ENCODE results near the gene CES3. TPM values are rescaled to one million over a fixed set of nuclear protein-coding genes. Genes with fewer than 3 reads are reported as not detected.
"Not testable (repeated sequence)": the region's sequence is repeated elsewhere in the genome, so short reads cannot be mapped to it uniquely, and the experiment has no call there.

The CES3 gene
- polyA plus RNA-seq, 4 donors, result 1.8 to 3.6 (median 2.4) TPM

DNA sequence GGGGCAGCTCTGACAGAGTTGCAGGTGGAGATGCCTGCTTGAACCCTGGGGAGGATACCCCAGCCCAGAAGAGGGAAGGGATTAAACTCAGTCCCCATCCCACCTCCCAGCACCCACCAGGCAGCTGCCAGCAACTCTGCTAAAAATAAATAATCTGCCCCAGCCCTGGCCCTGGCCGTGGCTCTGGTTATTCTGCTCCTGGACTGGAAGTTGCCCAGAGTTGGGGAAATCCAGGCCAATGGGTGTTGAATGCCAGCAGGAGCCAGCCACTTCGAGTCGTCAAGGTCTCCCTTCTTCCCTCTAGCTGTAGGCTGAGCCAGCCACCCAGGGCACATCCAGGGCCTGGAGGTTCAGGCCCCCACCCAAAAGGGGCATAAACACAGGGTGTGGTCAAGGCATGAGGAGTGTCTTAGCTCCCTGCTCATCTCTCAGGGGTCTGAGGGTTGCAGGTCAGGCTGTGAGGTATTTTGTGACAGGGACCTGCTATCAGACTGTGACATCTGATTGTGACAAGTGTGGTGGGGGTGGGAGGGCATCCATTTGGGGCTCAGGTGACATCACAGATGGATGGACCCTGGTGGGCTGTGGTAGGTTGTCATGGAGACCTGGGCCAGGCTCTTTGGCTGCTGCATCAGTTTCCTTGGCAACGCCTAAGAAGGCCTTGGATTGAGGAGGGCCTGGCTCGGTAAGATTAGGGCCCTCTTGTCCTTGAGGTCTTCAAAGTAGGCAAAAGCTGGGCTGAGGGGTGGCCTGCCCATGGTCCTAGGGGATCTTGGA is 34.7 kb upstream of the CES3 start:
- no peak for DNase-seq (ENCODE audit: low read depth in 4 of 4, low spot score in 3 of 4)

DNA sequence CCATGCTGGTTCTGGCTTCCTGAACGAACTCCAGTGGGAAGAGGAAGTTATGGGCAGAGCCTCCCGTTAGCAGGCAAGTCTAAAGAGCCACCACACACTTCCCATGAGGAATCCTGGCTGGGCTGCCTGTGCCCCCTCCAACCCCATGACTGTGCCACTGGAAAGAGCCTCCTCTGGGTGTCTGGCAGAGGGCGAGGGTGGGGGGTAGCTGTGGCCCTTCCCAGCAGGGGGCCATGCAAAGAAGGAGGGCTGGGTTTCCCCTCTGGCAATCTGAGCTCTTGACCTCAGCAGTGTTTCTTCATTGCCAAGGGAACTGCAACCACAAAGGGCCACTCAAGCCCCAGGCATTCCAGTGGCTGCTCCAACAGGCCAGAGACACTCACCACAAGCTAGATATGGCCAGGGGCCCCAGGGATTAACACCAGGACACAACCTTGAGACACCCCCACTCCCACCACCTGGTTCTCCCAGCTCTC is 34.1 kb upstream of the CES3 start:
- no peak for DNase-seq (ENCODE audit: low read depth in 4 of 4, low spot score in 3 of 4)

DNA sequence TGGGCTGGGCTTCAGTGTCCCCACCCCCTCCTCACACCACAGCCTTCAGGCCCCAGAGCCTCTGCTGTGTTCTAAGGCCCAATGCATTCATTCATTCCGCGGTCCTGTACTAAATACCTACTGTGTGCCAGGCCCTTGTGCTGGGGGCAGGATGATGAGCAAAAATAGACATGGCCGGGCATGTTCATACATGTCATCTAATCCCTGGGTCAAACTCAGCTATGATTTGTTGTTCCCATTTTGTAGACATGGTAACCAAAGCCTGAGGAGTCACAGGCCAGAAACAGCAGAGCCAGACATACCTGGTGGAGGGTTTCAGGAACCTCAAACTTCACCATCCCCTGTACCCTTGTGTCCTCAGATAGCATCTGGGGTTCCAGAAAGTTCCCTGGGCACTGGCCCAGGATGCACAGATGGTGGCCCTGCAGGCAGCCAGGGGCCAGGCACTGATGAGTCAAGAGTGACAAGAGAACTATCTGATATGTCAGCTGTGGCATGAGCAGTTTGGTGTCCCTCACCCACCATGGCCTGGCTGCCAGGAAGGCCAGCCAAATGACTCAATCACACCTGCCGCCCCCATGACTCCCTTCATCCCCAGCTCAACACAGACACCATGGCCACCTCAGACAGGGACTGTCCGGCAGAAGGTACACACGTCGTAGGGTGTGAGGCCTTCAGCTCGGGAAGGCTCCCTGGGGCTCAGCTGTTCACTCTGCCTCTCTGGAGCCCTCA is 33.0 kb upstream of the CES3 start:
- no peak for DNase-seq (ENCODE audit: low read depth in 4 of 4, low spot score in 3 of 4)

DNA sequence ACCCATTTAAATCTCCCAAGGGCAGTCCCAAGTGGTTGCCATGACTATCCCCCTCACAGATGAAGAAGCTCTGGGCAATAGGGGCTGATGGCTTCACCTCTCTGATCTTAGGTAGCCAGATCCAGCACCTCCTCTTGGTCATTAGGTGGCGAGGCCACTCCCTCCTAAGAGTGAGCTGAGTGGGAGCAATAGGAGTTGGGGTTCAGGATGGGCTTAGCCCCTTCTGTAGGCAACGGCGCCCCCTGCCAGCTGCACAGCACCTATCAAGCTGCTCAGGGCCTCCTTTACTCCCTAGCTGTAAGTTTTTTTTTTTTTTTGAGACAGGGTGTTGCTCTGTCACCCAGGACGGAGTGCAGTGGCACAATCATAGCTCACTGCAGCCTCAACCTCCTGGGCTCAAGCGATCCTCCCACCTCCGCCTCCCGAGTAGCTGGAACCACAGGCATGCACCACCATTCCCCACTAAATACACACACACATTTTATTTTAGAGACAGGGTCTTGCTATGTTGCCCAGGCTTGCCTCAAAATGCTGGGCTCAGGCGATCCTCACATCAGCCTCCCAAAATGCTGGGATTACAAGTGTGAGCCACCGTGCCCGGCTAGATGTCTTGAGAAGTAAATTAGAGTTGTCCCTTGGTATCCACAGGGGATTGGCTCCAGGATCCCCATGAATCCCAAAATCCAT is 32.2 kb upstream of the CES3 start:
- DNase-seq (ENCODE audit: low read depth in 4 of 4, low spot score in 3 of 4), result no peak

DNA sequence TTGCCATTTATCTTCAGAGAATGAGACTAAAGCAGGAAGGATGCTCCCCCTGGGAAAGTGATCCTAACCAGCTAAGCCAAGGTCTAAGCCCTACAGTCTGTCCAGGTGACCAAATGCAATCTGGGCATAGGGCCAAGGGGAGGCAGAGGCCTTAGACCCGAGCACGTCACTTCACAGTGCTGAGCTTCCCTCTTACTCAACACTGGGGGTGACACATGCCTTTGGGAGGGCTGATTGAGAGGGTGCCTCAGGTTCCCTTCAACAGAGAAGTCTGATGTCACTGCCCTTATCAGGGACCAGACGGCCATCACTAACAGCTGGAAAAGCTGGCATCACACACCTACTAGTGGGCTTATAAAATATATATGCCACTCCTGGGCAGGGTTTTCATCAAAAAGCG is 30.9 kb upstream of the CES3 start:
- no peak for DNase-seq (ENCODE audit: low read depth in 4 of 4, low spot score in 3 of 4)

DNA sequence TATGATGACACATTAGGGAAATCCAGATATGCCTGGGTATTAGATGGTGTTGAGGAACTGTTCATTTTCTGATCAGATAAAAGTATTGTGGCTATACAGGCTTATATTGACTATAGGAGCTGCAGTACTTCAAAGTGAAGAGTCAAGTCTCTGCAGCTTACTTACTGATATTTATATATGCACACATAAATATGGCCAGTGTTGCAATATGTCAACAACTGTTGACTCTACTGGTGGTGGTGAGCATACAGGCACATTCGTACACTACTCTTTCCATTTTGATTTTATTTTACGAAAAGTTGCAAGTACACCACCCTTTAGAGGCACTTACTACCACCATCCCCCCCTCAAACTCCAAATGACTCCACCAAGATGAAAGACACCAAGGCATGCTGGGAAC is 29.4 kb upstream of the CES3 start:
- DNase-seq (ENCODE audit: low read depth in 4 of 4, low spot score in 3 of 4), result no peak

DNA sequence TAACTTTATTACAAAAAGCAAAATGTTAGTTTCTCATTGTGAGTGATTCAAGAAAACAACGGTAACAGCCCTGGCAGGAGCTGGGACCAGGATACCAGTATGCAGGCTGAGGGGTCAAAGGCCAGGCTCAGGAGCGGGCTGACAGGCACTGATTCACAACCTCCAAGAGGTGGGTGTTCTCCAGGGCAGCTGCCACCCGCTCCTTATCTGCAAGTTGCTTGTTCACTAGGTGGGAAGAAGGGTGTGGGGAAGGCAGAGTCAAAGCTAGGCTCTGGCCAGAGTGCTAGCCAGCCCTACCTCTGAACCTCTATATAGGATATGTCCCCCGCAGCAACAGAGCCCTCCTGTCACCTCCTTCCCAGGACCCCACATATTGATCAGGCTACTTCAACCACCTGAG is 29.0 kb upstream of the CES3 start:
- DNase-seq (ENCODE audit: low read depth in 4 of 4, low spot score in 3 of 4), result no peak

DNA sequence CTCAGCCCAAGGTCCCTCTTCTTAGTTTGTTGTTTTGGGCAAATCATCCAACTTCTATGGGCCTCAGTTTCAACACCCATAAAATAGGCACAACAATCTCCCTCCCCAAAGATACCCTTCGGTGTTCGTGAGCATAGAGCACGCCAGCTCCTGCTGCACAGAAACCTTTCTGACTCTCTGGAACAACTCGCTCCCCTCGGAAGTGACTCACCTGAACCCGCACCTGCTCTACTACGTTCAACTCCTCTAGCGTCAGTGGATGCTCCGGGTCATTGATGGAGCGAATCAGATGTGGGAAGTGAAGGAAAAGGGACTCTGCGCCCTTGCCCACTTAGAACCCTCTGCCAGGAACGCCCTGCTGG is 27.3 kb upstream of the CES3 start:
- DNase-seq (ENCODE audit: low read depth in 4 of 4, low spot score in 3 of 4), result no peak

DNA sequence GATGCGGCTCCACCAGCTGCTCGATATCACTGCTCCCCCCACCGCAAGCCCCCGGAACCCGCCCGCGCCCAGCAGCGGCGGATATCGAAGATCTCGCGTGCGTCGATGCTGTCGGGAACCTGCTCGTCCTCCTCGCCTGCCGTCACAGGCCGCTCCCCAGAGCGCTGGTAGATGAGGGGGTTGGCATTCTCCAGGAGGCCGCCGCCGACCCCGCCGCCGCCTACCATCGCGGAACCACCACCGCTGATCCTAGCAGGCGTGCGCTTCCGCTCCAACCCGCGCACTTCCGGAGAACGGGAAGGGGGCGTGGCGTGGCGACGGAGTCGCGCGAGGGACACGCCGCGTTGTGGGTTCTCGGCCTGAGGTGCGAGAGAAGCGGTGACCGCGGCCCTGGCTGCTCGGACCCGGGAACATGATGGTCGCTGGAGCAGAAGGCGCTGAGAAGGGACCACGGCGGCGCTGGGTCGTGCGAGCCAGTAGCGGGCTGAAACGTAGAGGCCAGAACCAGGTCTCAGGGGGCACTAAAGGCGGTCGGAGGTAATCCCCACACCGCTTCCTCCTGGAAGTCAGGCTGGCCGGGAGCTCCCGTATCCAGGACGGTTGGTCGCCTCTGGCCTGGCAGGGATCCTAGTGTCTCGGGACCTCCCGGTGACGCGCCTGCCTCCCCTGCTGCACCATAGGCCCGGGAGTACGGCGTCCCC is 26.8 kb upstream of the CES3 start, which contains the start of gene CIAO2B:
Gene CIAO2B (minus strand): TSS at position 265 of the 701 bp plus-strand sequence. CDS start 38 bp downstream, at position 227.
- DNase-seq (ENCODE audit: low read depth in 4 of 4, low spot score in 3 of 4), result peak; percentile 73 to 84 (median 77)

DNA sequence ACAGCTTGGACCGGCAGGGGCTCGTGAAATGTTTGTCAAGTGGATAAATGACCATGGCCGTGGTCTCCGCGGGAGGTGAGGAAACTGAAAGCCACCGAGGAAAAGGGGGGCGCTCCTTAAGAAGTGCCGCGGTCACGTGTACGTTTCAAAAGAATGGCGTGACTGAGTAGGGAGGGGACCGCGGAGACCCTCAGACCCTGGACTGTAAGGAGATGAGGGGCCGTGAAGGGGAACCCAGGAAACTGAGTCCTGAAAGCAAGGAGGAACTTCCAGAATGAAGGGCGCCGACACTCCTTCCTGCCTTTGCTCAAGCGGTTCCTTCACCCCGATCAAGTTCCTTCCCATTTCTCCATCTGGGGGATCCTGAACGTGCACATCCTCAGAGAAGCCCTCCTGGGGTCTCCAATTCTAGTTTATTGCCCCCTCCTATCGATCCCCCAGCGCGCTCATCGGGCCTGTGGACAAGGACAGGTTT is 26.2 kb upstream of the CES3 start:
- not testable (repeated sequence) for DNase-seq (ENCODE audit: low read depth in 4 of 4, low spot score in 3 of 4)

DNA sequence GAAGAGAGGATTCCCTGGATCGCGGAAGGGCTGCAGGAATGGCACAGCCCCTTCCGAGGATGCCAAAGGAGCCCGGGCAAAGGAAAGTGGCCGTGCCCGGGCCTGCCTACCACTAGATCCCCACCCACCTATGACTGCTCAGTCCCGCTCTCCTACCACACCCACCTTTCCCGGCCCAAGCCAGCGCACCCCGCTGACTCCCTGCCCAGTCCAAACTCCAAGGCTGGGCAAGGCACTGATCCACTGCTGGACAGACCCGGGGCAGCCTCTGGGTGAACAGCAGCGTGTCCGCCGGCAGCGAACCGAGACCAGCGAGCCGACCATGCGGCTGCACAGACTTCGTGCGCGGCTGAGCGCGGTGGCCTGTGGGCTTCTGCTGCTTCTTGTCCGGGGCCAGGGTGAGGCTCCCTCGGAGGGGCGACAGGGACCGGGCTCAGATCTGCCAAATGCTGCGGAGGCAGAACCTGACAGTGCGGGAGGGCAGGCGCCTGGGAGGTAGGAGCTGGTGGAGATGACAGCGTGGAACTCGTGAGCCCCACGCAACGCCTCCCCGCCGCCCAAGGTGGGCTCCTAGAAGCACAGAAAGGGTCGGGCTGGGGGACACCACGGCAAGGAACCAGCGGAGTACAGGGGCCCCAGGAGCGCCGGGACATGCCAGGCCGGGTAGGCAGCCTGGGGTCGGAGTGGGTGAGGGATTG is 25.6 kb upstream of the CES3 start, which contains the start of gene CES2:
Gene CES2 (plus strand): TSS at position 203 of the 698 bp plus-strand sequence. CDS start 120 bp downstream, at position 323.
- no peak for DNase-seq (ENCODE audit: low read depth in 4 of 4, low spot score in 3 of 4)

DNA sequence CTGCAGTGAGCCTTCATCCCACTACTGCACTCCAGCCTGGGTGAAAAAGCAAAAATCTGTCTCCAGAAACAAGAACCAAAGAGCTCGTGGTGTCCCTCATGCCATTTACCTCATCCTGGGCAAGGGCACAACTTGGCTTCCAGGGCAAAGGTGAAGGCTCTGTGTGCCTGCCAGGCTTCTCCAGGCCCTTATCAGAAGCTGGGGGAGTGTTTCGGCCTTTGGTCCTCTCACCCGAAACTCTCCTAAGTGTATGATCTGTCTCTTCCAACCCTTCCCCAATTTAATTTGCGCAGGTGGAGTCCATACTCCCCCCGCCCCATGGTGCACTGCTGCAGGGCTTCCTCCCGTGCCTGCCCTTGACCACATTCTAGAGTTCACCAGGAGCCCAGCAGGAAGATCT is 24.6 kb upstream of the CES3 start:
- no peak for DNase-seq (ENCODE audit: low read depth in 4 of 4, low spot score in 3 of 4)

DNA sequence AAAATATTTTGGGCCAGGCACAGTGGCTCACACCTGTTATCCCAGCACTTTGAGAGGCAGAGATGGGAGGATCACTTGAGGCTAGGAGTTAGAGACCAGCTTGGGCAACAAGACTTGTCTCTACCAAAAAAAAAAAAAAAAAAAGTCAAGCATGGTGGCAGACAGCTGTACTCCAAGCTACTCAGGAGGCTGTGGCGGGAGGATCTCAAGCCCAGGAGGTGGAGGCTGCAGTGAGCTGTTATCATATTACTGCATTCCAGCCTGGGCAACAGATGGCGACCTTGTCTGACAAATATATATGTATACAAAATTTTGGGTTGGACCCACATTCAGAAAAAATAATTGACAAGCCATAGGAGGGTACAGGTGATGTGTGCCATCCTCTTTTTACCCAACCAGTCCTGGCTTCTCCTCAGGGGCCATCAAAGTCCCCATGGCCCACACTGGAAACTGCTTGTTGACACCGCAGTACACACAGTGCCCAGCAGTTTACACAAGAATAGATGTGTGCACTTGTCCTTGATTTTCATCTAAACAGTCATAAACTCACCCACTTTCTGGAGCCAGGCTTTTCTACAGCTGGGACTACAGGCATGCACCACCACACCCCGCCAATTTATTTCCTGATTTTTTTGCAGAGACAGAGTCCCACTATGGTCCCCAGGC is 24.0 kb upstream of the CES3 start:
- DNase-seq (ENCODE audit: low read depth in 4 of 4, low spot score in 3 of 4), result no peak

DNA sequence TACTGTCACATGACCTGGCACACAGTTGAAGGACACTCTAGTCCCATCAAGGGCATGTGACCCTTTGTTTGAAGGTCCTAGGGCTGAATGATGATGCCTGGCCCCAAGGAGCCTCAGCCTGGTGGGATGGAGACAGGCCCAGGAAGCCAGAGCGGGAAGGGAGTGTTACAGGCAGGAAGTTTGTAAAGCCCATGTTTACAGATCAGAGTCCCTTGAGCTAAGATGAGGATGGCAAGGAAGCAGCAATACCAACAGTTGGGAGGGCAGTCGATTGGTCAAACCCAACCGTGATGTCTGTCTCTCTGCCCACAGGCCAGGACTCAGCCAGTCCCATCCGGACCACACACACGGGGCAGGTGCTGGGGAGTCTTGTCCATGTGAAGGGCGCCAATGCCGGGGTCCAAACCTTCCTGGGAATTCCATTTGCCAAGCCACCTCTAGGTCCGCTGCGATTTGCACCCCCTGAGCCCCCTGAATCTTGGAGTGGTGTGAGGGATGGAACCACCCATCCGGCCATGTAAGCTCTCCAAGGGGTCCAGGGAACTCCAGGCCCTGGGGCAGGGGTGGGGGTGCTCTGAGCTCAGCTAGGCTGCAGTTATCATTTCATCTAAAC is 23.2 kb upstream of the CES3 start:
- no peak for DNase-seq (ENCODE audit: low read depth in 4 of 4, low spot score in 3 of 4)

DNA sequence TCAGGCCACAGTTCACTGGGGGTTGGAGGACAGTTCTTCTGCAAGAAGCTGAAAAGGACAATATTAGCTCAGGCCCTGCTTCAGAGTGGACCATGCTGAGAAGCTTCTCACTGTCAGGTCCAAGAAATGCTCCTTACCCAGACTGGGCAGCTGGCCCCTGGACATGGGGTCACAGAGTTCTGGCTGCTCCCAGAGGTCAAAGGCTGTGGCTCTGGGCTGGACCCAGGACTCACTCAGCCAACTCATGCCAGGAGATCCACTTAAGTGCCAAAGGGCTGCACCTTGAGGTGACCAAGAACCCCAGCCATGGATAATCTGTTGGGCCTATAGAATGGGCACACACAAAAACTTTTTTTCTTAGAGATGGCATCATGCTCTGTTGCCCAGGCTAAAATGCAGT is 21.7 kb upstream of the CES3 start:
- DNase-seq (ENCODE audit: low read depth in 4 of 4, low spot score in 3 of 4), result no peak

DNA sequence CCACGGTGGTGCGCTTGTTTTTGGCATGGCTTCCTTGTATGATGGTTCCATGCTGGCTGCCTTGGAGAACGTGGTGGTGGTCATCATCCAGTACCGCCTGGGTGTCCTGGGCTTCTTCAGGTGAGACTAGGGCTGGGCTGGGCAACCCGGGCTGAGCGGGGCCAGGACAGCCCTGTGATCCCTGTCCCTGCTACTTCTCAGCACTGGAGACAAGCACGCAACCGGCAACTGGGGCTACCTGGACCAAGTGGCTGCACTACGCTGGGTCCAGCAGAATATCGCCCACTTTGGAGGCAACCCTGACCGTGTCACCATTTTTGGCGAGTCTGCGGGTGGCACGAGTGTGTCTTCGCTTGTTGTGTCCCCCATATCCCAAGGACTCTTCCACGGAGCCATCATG is 20.8 kb upstream of the CES3 start:
- DNase-seq (ENCODE audit: low read depth in 4 of 4, low spot score in 3 of 4), result no peak

DNA sequence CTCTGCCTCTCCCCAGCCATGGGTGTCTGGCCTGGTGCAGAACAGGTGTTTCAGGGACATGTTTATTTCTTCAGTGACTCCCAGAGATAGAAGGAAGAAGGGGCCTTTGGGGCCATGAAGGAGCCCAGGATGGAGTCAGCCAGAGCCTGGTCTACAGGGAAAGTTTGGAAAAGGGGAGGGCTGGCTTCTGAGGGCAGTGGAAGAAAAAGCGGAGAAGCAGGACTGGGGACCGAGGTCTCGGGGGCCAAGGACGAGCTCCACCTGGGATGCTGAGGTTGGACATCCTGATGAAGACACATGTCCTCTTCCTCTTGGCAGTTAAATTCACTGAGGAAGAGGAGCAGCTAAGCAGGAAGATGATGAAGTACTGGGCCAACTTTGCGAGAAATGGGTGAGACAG is 18.1 kb upstream of the CES3 start:
- DNase-seq (ENCODE audit: low read depth in 4 of 4, low spot score in 3 of 4), result no peak

DNA sequence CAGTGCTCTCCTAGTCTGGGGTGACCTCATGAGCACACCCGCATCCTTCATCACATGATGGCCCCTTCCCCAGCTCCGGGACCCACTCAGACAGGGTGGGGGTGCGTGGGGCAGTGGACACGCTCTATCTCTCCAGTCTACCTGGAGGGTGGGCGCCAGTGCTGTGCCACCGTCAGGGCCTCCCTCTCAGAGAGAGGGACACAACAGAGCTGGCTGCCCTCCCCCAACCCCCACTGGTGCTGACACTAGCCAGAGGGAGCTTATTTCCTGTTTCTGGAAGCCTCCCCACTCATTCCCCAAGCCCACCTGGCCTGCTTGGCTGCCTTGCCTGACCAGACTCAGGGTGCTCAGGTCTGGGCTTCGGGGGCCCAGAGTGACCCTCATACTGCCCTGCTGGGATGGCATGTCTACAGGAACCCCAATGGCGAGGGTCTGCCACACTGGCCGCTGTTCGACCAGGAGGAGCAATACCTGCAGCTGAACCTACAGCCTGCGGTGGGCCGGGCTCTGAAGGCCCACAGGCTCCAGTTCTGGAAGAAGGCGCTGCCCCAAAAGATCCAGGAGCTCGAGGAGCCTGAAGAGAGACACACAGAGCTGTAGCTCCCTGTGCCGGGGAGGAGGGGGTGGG is 17.5 kb upstream of the CES3 start:
- DNase-seq (ENCODE audit: low read depth in 4 of 4, low spot score in 3 of 4), result no peak

DNA sequence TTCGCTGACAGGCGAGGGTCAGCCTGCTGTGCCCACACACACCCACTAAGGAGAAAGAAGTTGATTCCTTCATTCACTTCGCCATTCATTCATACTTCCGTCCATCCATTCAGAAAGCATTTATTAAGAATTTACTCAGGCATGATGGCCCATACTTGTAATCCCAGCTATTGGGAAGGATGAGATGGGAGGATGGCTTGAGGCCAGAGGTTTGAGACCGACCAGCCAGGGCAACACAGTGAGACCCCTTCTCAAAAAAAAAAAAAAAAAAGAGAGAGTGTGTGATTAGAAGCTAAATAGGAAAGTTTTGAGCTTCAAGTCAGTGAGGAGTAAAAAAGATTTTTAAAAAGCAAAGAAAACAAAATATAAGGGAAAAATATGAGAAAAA is 17.0 kb upstream of the CES3 start:
- DNase-seq (ENCODE audit: low read depth in 4 of 4, low spot score in 3 of 4), result no peak

Measured in right renal pelvis (tissue), 4 donors.